Measurements from ENCODE around the gene SCARF1.

Gene SCARF1

GRCh38 chr17:1628856-1629503 lies 16.6 kb downstream of the SCARF1 start:
- peak; percentile 100 for DNase-seq (ENCODE audit: low spot score)

- DNase-seq (ENCODE audit: low spot score): peak; percentile 98
Measured at GRCh38 chr17:1627982-1628855, 17.3 kb downstream of the SCARF1 start, which contains the start of gene SLC43A2. TSS of gene SLC43A2 (minus strand) at chr17:1628834. CDS start at chr17:1627874, 960 bp downstream.

DNA sequence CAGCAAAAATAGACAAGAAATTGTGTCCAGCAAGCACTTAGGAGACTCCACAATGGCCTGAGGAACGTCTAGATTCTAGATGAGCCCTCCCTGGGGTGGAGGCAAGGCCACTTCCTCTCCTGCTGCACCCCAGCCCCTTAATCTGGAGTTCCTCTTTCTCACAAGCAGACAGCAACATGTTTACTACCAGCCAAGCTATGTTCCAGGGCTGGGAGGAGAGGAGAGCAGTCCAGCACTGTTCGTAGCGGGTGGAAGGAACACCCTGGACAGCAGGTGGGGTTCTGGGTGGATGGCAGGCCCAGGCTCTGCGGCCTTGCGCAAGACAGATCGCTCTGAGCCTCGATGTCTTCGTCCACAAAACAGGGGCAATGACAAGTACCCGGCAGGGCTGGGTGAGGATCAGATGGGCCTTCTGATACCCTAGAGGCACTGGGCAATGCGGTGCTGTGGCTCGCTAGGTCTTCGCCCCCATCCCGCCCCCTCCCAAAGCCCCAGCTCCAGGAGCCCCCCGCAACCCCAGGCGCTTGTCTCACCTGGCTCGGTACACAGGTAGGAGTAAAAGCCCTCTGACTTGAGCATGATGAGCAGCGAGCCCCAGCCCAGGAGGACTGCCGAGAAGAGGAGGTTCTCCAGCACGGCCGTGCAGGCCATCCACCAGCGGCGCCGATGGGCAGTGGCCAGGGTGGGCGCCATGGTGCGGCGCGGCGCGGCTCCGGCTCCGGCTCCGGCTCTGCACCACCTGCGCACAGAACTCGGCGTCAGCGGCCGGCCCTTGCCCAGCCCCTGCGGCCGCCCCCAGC lies 18.1 kb downstream of the SCARF1 start:
- DNase-seq (ENCODE audit: low spot score): no peak

- DNase-seq (ENCODE audit: low spot score): peak; percentile 37
Measured at GRCh38 chr17:1626333-1626732, 19.2 kb downstream of the SCARF1 start.

DNA sequence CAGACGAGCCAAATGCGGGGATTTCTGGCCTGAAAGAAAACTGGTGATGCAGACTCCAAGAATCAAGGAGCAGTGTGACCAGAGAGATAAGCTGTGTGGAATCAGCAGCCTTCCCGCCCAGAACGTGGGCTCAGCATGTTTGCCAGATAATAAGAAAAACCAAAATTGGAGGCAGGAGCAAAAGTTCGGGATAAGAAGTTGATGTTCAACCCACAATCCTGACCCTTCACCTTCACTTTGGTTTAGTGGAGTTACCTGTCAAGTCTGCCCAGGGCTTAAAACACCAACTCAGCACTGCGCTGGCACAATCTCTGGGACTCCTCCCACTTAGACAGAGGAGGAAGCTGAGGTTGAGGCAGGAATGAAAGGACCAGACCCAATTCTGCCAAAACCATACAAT lies 20.0 kb downstream of the SCARF1 start:
- no peak for DNase-seq (ENCODE audit: low spot score)

- DNase-seq (ENCODE audit: low spot score): no peak
Measured at GRCh38 chr17:1625053-1625452, 20.5 kb downstream of the SCARF1 start.

GRCh38 chr17:1624650-1625049 lies 20.9 kb downstream of the SCARF1 start:
- DNase-seq (ENCODE audit: low spot score): no peak

GRCh38 chr17:1623057-1623630 lies 22.4 kb downstream of the SCARF1 start:
- DNase-seq (ENCODE audit: low spot score): no peak

- DNase-seq (ENCODE audit: low spot score): no peak
Measured at GRCh38 chr17:1621273-1621954, 24.1 kb downstream of the SCARF1 start.

GRCh38 chr17:1620486-1620885 lies 25.0 kb downstream of the SCARF1 start:
- no peak for DNase-seq (ENCODE audit: low spot score)

- DNase-seq (ENCODE audit: low spot score): no peak
Measured at GRCh38 chr17:1617620-1618174, 27.8 kb downstream of the SCARF1 start.

DNA sequence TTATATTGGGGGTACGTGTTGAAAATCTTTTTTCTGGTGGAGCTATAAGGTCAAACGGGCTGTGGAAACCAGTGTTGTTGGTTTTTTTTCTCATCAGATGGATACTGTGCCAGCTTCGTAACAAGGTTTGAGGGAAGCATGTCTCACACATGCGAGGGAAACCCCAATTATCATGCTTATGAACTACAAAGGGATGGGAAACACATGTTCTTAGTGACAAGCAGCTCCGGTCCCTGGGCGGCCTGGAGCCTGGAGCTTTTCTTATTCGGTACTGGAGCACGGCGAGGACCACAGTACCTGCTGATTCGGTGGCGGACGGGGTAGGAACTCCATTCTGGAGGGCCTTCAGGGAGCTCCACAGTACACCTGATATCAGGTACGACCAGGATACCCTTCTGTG lies 29.4 kb downstream of the SCARF1 start:
- no peak for DNase-seq (ENCODE audit: low spot score)

GRCh38 chr17:1612400-1612799 lies 33.1 kb downstream of the SCARF1 start:
- DNase-seq (ENCODE audit: low spot score): no peak

DNA sequence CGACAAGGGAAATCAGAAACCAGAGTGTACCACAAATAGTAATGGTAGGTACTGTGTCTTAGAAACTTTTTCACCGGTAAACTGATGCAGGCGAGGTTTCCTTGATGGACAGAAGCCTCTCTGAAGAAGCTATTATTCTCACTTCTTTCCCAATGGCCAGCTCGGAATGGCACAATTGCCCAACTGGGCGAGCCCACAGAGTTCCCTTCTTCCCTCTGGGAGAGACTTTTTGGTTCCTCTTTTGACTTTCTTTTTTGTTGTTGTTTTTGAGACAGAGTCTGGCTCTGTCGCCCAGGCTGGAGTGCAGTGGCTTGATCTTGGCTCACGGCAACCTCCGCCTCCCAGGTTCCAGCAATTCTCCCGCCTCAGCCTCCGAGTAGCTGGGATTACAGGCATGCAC lies 33.8 kb downstream of the SCARF1 start:
- DNase-seq (ENCODE audit: low spot score): no peak

- no peak for DNase-seq (ENCODE audit: low spot score)
Measured at GRCh38 chr17:1608676-1609075, 36.9 kb downstream of the SCARF1 start.

DNA sequence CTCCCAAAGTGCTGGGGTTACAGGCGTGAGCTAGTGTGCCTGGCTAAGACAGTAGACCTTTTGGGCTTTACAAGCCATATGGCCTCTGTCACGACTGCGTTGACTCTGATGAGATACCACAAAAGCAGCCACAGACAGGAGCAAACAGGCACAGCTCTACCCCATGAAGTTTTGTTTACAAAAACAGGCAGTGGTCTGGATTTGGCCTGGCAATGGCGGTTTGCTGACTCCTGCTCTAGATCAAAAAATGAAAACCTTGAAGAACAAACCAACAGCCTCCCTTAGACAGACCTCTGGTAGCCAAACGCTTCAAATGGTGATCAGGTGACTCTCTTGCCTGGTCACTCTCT lies 37.6 kb downstream of the SCARF1 start:
- no peak for DNase-seq (ENCODE audit: low spot score)

DNA sequence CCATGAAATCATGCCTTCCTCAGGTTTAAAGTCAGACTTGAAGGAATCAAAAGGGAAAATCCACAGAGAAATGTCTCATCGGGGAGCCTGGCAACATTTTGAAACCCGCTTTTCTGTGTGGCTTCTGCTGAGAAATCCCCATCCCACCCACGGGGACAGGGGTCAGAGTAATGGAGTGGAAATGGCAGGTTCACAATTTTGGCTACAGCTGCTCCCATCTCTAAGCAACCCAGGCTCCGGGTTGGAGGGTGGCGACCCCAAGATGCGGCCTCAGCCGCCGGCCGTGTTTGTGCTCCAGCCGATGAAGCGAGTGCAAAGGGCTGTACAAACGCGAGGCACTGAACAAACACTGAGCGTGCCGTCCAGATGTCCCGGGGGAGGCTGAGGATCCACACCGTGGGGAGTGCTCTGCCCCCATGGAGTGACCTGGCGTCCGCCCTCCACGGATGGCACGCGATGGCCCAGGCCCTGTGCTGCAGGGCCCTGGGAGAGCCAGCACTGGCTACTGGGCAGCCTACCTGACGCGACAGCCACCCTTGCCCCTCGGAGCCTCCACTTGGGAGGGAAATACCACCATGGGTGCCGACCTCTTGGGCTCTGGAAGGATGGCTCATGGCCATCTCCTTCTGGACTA lies 39.1 kb downstream of the SCARF1 start:
- no peak for DNase-seq (ENCODE audit: low spot score)

DNA sequence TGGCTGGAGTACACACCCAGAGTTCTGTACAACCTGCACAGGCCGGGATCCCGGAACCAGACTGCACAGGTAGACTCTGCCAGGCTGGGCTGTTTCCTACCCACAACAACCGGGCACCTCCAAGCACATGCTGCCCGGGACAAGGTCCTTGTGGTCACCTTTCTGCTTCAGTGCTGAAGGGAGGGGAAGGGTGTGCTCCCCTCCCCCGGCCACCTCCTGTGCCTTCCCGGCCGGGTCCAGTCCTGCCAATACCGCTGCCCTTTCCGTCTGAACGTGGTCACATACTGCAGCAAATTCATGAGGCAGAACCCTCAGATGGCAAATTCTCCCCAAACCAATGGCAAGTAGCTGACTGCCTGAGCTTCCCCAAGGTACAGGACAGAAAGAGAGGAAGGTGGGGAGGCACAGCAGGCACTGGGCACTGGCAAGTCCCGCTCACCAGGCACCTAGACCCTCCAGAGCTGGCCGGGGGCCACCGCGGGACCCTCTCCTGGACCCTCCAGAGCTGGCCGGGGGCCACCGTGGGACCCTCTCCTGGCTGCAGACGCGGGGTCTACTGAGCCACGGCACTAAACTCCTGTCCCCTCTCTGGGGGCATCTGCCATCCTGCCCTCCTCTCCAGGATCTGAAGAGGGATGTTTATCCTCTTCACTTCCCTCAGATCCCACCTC lies 39.7 kb downstream of the SCARF1 start:
- DNase-seq (ENCODE audit: low spot score): no peak

- no peak for DNase-seq (ENCODE audit: low spot score)
Measured at GRCh38 chr17:1604831-1605528, 40.6 kb downstream of the SCARF1 start.

DNA sequence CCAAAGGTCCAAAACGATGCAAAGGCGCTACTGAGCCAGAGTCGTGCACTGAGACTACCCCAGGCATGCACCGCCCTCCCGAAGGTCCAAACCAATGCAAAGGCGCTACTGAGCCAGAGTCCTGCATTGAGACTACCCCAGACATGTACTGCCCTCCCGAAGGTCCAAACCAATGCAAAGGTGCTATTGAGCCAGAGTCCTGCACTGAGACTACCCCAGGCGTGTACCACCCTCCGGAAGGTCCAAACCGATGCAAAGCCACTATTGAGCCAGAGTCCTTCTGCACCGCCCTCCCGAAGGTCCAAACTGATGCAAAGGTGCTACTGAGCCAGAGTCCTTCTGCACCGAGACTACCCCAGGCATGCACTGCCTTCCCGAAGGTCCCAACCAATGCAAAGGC lies 44.0 kb downstream of the SCARF1 start:
- DNase-seq (ENCODE audit: low spot score): no peak

All from hepatic stellate cell (primary cell).